WTC11 (cell line): ENCODE measurements around the gene SLA2. TPM values are rescaled to one million over a fixed set of nuclear protein-coding genes. Genes with fewer than 3 reads are reported as not detected.

Source experiments
- CBFB ChIP-seq: sonication (generic); formaldehyde crosslinking; IDR thresholded peaks from 2 replicates; pipeline ENCODE4 v1.8.1; 2022; ENCODE audit warnings: mild to moderate bottlenecking, low read depth, missing genetic modification reagents
- EMX1 ChIP-seq: fragments of 250-450 bp; sonication (Bioruptor Pico); IDR thresholded peaks from 2 replicates; pipeline ENCODE4 v1.8.0; 2021; ENCODE audit warnings: mild to moderate bottlenecking
- ETV6 ChIP-seq: sonication (generic); formaldehyde crosslinking; IDR thresholded peaks from 2 replicates; pipeline ENCODE4 v1.8.1; 2022; ENCODE audit warnings: mild to moderate bottlenecking, missing genetic modification reagents
- FOXK1 ChIP-seq: sonication (generic); formaldehyde crosslinking; IDR thresholded peaks from 2 replicates; pipeline ENCODE4 v1.8.0; 2022; ENCODE audit warnings: mild to moderate bottlenecking, moderate library complexity, missing genetic modification reagents
- GABPB1 ChIP-seq: sonication (generic); formaldehyde crosslinking; IDR thresholded peaks from 2 replicates; pipeline ENCODE4 v1.8.1; 2023; ENCODE audit warnings: mild to moderate bottlenecking, missing genetic modification reagents
- HMGA2 ChIP-seq: fragments of 250-450 bp; sonication (Bioruptor Pico); IDR thresholded peaks from 2 replicates; pipeline ENCODE4 v1.4.0; 2021; ENCODE audit warnings: mild to moderate bottlenecking, moderate library complexity
- IRF2 ChIP-seq: sonication (generic); formaldehyde crosslinking; IDR thresholded peaks from 2 replicates; pipeline ENCODE4 v1.8.0; 2022; ENCODE audit warnings: low read depth, missing genetic modification reagents, borderline replicate concordance
- KAT7 ChIP-seq: sonication (generic); formaldehyde crosslinking; IDR thresholded peaks from 2 replicates; pipeline ENCODE4 v1.8.1; 2023; ENCODE audit warnings: missing genetic modification reagents, mild to moderate bottlenecking, borderline replicate concordance
- MYBL2 ChIP-seq: sonication (generic); formaldehyde crosslinking; IDR thresholded peaks from 2 replicates; pipeline ENCODE4 v1.8.1; 2023; ENCODE audit warnings: mild to moderate bottlenecking, moderate library complexity, missing genetic modification reagents
- OVOL2 ChIP-seq: fragments of 250-450 bp; sonication (Bioruptor Pico); IDR thresholded peaks from 2 replicates; pipeline ENCODE4 v1.9.0; 2021; ENCODE audit warnings: mild to moderate bottlenecking, borderline replicate concordance
- ZBTB21 ChIP-seq: sonication (generic); formaldehyde crosslinking; IDR thresholded peaks from 2 replicates; pipeline ENCODE4 v1.8.1; 2023; ENCODE audit warnings: mild to moderate bottlenecking, missing genetic modification reagents, borderline replicate concordance
- ZNF232 ChIP-seq: sonication (generic); formaldehyde crosslinking; IDR thresholded peaks from 2 replicates; pipeline ENCODE4 v1.8.0; 2022; ENCODE audit warnings: mild to moderate bottlenecking, missing genetic modification reagents
- ZNF317 ChIP-seq: sonication (generic); formaldehyde crosslinking; IDR thresholded peaks from 2 replicates; pipeline ENCODE4 v1.8.1; 2023; ENCODE audit warnings: low read depth, mild to moderate bottlenecking, moderate library complexity, missing genetic modification reagents, borderline replicate concordance
- total RNA-seq: library from RNA; stranded (reverse); gene quantifications from 3 replicates; pipeline ENCODE4 v1.2.3, GENCODE V29; 2021
- TF ChIP-seq, protein P1 (sequence below): sonication (generic); formaldehyde crosslinking; IDR thresholded peaks from 2 replicates; pipeline ENCODE4 v1.8.0; 2022; ENCODE audit warnings: missing genetic modification reagents
- TF ChIP-seq, protein P2 (sequence below): sonication (generic); formaldehyde crosslinking; IDR thresholded peaks from 2 replicates; pipeline ENCODE4 v1.8.1; 2022; ENCODE audit warnings: low read depth, mild to moderate bottlenecking, moderate library complexity, missing genetic modification reagents, borderline replicate concordance
- TF ChIP-seq, protein P3 (sequence below): sonication (generic); formaldehyde crosslinking; IDR thresholded peaks from 2 replicates; pipeline ENCODE4 v1.8.1; 2022; ENCODE audit warnings: mild to moderate bottlenecking, moderate library complexity, missing genetic modification reagents
- TF ChIP-seq, protein P4 (sequence below): sonication (generic); formaldehyde crosslinking; IDR thresholded peaks from 2 replicates; pipeline ENCODE4 v1.8.0; 2023; ENCODE audit warnings: mild to moderate bottlenecking, missing genetic modification reagents
- TF ChIP-seq, protein P5 (sequence below): fragments of 250-450 bp; sonication (Bioruptor Pico); IDR thresholded peaks from 2 replicates; pipeline ENCODE4 v1.9.0; 2021; ENCODE audit warnings: mild to moderate bottlenecking, borderline replicate concordance
- TF ChIP-seq, protein P6 (sequence below): sonication (generic); formaldehyde crosslinking; IDR thresholded peaks from 2 replicates; pipeline ENCODE4 v1.8.1; 2023; ENCODE audit warnings: mild to moderate bottlenecking, missing genetic modification reagents, moderate library complexity
- TF ChIP-seq, protein P7 (sequence below): fragments of 200-600 bp; IDR thresholded peaks from 2 replicates; pipeline ENCODE4 v1.8.0; 2022; ENCODE audit warnings: antibody characterized with exemption
- TF ChIP-seq, protein P8 (sequence below): sonication (generic); formaldehyde crosslinking; IDR thresholded peaks from 2 replicates; pipeline ENCODE4 v1.8.0; 2022; ENCODE audit warnings: mild to moderate bottlenecking, missing genetic modification reagents

The SLA2 gene
- total RNA-seq, 1 experiment from 2014 or later: 0.17 TPM

DNA sequence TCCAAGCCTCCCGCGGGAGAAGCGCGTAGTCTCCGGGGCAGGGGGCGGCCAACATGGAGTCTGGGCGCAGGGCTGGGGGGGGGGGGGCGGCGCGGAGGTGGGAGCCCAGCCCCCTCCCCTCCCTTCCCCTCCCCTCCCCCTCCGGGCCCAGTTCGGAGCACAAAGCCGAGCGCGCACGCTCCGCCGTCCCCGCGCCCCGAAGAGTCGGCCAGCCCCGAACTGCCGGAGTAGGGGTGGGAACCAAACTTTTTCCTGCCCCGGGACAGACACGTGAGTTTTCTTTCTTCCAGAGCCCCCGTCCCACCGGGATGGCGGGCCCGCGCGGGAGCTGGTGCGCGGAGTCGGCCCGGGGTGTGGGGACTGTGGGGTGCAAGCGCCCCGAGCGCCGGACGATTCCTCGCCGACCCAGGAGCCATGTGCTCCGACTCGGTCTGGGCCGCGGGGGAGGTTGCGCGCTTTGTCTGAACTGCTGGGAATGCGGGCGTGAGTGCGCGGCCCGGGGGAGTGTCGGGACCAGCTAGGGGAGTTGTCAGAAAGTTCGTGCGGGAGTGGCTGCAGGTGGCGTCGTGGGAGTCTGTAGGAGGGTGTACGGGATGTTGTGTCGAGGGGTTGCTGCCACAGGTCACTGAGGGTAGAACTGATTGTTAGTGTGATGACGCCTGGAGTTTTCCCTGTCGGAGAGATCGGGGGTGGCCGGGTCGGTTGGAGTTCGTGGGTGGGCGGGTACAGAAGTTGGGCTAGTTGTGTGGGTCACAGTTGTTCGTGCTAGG, 71.4 kb downstream of the SLA2 start (continued):
- TF ChIP-seq, protein P1, sequence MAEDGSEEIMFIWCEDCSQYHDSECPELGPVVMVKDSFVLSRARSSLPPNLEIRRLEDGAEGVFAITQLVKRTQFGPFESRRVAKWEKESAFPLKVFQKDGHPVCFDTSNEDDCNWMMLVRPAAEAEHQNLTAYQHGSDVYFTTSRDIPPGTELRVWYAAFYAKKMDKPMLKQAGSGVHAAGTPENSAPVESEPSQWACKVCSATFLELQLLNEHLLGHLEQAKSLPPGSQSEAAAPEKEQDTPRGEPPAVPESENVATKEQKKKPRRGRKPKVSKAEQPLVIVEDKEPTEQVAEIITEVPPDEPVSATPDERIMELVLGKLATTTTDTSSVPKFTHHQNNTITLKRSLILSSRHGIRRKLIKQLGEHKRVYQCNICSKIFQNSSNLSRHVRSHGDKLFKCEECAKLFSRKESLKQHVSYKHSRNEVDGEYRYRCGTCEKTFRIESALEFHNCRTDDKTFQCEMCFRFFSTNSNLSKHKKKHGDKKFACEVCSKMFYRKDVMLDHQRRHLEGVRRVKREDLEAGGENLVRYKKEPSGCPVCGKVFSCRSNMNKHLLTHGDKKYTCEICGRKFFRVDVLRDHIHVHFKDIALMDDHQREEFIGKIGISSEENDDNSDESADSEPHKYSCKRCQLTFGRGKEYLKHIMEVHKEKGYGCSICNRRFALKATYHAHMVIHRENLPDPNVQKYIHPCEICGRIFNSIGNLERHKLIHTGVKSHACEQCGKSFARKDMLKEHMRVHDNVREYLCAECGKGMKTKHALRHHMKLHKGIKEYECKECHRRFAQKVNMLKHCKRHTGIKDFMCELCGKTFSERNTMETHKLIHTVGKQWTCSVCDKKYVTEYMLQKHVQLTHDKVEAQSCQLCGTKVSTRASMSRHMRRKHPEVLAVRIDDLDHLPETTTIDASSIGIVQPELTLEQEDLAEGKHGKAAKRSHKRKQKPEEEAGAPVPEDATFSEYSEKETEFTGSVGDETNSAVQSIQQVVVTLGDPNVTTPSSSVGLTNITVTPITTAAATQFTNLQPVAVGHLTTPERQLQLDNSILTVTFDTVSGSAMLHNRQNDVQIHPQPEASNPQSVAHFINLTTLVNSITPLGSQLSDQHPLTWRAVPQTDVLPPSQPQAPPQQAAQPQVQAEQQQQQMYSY (CRISPR knock-in tag): no peak; the same call in 1 of the 2 replicates
- TF ChIP-seq, protein P2, sequence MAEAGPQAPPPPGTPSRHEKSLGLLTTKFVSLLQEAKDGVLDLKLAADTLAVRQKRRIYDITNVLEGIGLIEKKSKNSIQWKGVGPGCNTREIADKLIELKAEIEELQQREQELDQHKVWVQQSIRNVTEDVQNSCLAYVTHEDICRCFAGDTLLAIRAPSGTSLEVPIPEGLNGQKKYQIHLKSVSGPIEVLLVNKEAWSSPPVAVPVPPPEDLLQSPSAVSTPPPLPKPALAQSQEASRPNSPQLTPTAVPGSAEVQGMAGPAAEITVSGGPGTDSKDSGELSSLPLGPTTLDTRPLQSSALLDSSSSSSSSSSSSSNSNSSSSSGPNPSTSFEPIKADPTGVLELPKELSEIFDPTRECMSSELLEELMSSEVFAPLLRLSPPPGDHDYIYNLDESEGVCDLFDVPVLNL (CRISPR knock-in tag): no peak
- 0 out of 2 replicates have a peak, but pooled peaks have one; percentile 51 for TF ChIP-seq KAT7 (CRISPR knock-in tag)
- peak; percentile 72; the same call in 1 of the 2 replicates for TF ChIP-seq GABPB1 (CRISPR knock-in tag)
- TF ChIP-seq, protein P3, sequence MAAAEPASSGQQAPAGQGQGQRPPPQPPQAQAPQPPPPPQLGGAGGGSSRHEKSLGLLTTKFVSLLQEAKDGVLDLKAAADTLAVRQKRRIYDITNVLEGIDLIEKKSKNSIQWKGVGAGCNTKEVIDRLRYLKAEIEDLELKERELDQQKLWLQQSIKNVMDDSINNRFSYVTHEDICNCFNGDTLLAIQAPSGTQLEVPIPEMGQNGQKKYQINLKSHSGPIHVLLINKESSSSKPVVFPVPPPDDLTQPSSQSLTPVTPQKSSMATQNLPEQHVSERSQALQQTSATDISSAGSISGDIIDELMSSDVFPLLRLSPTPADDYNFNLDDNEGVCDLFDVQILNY (CRISPR knock-in tag): no peak
- no peak for TF ChIP-seq EMX1 (CRISPR knock-in tag)
- TF ChIP-seq, protein P4, sequence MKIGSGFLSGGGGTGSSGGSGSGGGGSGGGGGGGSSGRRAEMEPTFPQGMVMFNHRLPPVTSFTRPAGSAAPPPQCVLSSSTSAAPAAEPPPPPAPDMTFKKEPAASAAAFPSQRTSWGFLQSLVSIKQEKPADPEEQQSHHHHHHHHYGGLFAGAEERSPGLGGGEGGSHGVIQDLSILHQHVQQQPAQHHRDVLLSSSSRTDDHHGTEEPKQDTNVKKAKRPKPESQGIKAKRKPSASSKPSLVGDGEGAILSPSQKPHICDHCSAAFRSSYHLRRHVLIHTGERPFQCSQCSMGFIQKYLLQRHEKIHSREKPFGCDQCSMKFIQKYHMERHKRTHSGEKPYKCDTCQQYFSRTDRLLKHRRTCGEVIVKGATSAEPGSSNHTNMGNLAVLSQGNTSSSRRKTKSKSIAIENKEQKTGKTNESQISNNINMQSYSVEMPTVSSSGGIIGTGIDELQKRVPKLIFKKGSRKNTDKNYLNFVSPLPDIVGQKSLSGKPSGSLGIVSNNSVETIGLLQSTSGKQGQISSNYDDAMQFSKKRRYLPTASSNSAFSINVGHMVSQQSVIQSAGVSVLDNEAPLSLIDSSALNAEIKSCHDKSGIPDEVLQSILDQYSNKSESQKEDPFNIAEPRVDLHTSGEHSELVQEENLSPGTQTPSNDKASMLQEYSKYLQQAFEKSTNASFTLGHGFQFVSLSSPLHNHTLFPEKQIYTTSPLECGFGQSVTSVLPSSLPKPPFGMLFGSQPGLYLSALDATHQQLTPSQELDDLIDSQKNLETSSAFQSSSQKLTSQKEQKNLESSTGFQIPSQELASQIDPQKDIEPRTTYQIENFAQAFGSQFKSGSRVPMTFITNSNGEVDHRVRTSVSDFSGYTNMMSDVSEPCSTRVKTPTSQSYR: 0 out of 2 replicates have a peak, but pooled peaks have one; percentile 32
- TF ChIP-seq IRF2: no peak
- TF ChIP-seq ZBTB21: peak; percentile 39; the same call in 1 of the 2 replicates
- TF ChIP-seq MYBL2 (CRISPR knock-in tag): peak; percentile 69; the same call in 1 of the 2 replicates
- no peak for TF ChIP-seq HMGA2 (CRISPR knock-in tag)
- TF ChIP-seq, protein P5, sequence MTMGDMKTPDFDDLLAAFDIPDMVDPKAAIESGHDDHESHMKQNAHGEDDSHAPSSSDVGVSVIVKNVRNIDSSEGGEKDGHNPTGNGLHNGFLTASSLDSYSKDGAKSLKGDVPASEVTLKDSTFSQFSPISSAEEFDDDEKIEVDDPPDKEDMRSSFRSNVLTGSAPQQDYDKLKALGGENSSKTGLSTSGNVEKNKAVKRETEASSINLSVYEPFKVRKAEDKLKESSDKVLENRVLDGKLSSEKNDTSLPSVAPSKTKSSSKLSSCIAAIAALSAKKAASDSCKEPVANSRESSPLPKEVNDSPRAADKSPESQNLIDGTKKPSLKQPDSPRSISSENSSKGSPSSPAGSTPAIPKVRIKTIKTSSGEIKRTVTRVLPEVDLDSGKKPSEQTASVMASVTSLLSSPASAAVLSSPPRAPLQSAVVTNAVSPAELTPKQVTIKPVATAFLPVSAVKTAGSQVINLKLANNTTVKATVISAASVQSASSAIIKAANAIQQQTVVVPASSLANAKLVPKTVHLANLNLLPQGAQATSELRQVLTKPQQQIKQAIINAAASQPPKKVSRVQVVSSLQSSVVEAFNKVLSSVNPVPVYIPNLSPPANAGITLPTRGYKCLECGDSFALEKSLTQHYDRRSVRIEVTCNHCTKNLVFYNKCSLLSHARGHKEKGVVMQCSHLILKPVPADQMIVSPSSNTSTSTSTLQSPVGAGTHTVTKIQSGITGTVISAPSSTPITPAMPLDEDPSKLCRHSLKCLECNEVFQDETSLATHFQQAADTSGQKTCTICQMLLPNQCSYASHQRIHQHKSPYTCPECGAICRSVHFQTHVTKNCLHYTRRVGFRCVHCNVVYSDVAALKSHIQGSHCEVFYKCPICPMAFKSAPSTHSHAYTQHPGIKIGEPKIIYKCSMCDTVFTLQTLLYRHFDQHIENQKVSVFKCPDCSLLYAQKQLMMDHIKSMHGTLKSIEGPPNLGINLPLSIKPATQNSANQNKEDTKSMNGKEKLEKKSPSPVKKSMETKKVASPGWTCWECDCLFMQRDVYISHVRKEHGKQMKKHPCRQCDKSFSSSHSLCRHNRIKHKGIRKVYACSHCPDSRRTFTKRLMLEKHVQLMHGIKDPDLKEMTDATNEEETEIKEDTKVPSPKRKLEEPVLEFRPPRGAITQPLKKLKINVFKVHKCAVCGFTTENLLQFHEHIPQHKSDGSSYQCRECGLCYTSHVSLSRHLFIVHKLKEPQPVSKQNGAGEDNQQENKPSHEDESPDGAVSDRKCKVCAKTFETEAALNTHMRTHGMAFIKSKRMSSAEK (CRISPR knock-in tag): no peak
- no peak for TF ChIP-seq ZNF232 (CRISPR knock-in tag)
- no peak for TF ChIP-seq OVOL2 (CRISPR knock-in tag)
- TF ChIP-seq, protein P6, sequence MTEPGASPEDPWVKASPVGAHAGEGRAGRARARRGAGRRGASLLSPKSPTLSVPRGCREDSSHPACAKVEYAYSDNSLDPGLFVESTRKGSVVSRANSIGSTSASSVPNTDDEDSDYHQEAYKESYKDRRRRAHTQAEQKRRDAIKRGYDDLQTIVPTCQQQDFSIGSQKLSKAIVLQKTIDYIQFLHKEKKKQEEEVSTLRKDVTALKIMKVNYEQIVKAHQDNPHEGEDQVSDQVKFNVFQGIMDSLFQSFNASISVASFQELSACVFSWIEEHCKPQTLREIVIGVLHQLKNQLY (CRISPR knock-in tag): no peak
- TF ChIP-seq, protein P7, sequence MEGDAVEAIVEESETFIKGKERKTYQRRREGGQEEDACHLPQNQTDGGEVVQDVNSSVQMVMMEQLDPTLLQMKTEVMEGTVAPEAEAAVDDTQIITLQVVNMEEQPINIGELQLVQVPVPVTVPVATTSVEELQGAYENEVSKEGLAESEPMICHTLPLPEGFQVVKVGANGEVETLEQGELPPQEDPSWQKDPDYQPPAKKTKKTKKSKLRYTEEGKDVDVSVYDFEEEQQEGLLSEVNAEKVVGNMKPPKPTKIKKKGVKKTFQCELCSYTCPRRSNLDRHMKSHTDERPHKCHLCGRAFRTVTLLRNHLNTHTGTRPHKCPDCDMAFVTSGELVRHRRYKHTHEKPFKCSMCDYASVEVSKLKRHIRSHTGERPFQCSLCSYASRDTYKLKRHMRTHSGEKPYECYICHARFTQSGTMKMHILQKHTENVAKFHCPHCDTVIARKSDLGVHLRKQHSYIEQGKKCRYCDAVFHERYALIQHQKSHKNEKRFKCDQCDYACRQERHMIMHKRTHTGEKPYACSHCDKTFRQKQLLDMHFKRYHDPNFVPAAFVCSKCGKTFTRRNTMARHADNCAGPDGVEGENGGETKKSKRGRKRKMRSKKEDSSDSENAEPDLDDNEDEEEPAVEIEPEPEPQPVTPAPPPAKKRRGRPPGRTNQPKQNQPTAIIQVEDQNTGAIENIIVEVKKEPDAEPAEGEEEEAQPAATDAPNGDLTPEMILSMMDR: no peak
- TF ChIP-seq, protein P8, sequence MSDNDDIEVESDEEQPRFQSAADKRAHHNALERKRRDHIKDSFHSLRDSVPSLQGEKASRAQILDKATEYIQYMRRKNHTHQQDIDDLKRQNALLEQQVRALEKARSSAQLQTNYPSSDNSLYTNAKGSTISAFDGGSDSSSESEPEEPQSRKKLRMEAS (CRISPR knock-in tag): peak; percentile 88
- peak; percentile 63; the same call in 1 of the 2 replicates for TF ChIP-seq FOXK1 (CRISPR knock-in tag)
- TF ChIP-seq CBFB (CRISPR knock-in tag): no peak
- no peak for TF ChIP-seq ETV6 (CRISPR knock-in tag)
- peak; percentile 51; the same call in 1 of the 2 replicates for TF ChIP-seq ZNF317 (CRISPR knock-in tag)
